Loucy (cell line): Measurements from ENCODE around the gene GPHN.

Experiments
- H2AFZ ChIP-seq: fragments of 200-600 bp; sonication (generic); 2 replicates; pipeline ENCODE4 v1.6.0; 2016; ENCODE audit warnings: antibody characterized with exemption, mild to moderate bottlenecking, low read length, moderate library complexity
- H3F3A ChIP-seq: fragments of 200-600 bp; 2 replicates; pipeline ENCODE4 v1.6.0; 2016; ENCODE audit warnings: antibody characterized with exemption, low read depth, mild to moderate bottlenecking
- H3K27me3 ChIP-seq: fragments of 200-600 bp; sonication (generic); 2 replicates; pipeline ENCODE4 v1.6.1; 2014; ENCODE audit warnings: low read length, mild to moderate bottlenecking; ENCODE audit not compliant: insufficient read depth, poor library complexity, severe bottlenecking
- H3K36me3 ChIP-seq: fragments of 200-600 bp; sonication (generic); 2 replicates; pipeline ENCODE4 v1.6.1; 2016; ENCODE audit warnings: low read length; ENCODE audit not compliant: insufficient read depth
- H3K4me1 ChIP-seq: fragments of 200-600 bp; sonication (generic); 2 replicates; pipeline ENCODE4 v1.5.1; 2014; ENCODE audit warnings: low read length, mild to moderate bottlenecking; ENCODE audit not compliant: insufficient read depth, poor library complexity, severe bottlenecking
- H3K4me2 ChIP-seq: fragments of 200-600 bp; sonication (generic); 2 replicates; pipeline ENCODE4 v1.6.0; 2014; ENCODE audit warnings: antibody characterized with exemption, low read length, low read depth, mild to moderate bottlenecking; ENCODE audit not compliant: poor library complexity, severe bottlenecking
- H3K4me3 ChIP-seq: fragments of 200-600 bp; sonication (generic); 2 replicates; pipeline ENCODE4 v1.5.1; 2014; ENCODE audit warnings: low read length, mild to moderate bottlenecking, mixed read lengths; ENCODE audit not compliant: poor library complexity, severe bottlenecking
- H3K79me2 ChIP-seq: fragments of 200-600 bp; sonication (generic); 2 replicates; pipeline ENCODE4 v1.6.1; 2014; ENCODE audit warnings: low read length; ENCODE audit not compliant: insufficient read depth
- H3K9ac ChIP-seq: fragments of 200-600 bp; sonication (generic); 2 replicates; pipeline ENCODE4 v1.6.0; 2014; ENCODE audit warnings: mild to moderate bottlenecking, low read depth, low read length, moderate library complexity; ENCODE audit not compliant: poor library complexity, severe bottlenecking
- H3K9me2 ChIP-seq: fragments of 200-600 bp; sonication (generic); replicated peaks from 2 replicates; pipeline ENCODE4 v1.6.1; 2016; ENCODE audit warnings: low read depth, low read length, mixed read lengths
- H3K9me3 ChIP-seq: fragments of 200-600 bp; sonication (generic); 2 replicates; pipeline ENCODE4 v1.6.1; 2014; ENCODE audit warnings: mild to moderate bottlenecking, antibody characterized with exemption, low read length, low read depth; ENCODE audit not compliant: insufficient read depth
- H4K20me1 ChIP-seq: fragments of 200-600 bp; sonication (generic); 2 replicates; pipeline ENCODE4 v1.6.0; 2014; ENCODE audit warnings: antibody characterized with exemption, low read length, mild to moderate bottlenecking; ENCODE audit not compliant: insufficient read depth, poor library complexity, severe bottlenecking
- EZH2phosphoT487 ChIP-seq: fragments of 200-600 bp; IDR thresholded peaks from 2 replicates; pipeline ENCODE4 v1.6.1; 2018; ENCODE audit warnings: antibody characterized with exemption, mild to moderate bottlenecking, moderate library complexity, borderline replicate concordance
- TF ChIP-seq, protein P1 (sequence below): fragments of 200-600 bp; sonication (generic); conservative IDR thresholded peaks from 2 replicates; pipeline ENCODE4 v1.5.1; 2014; ENCODE audit warnings: mild to moderate bottlenecking, antibody characterized with exemption, low read length

Gene GPHN

DNA sequence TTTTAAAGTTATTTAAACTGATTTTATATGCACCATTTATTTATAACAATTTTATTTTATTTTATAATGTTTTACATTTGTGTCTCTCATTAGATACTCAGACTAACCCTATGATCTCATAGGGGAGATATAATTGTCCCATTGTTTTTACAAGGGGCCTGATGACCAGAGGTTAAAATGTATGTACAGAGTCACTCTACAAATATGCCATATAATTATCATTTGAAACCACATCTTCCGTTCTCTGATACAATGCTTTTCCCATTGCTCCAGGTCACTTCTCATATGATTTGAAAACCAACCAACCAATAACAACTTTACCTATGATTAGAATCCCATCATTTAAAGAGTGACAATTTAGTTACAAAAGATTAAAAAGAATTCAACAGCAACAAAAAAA, 137.8 kb downstream of the GPHN start:
- Histone ChIP-seq H3K4me2 (no peak overlapping the region), H2AFZ (no peak overlapping the region), H3K36me3 (no peaks in the 10 kb centered on the region), H3K79me2 (no peaks in the 10 kb centered on the region), H3K9me3 (no peaks in the 10 kb centered on the region), H3K27me3 (no peaks in the 10 kb centered on the region), H3K9me2 (no peaks in the 10 kb centered on the region), H3K4me3 (no peak overlapping the region), H4K20me1 (no peaks in the 10 kb centered on the region), H3F3A (no peaks in the 10 kb centered on the region), H3K4me1 (peaks cover 13% of the 10 kb centered on the region), H3K9ac (no peak overlapping the region)
- TF ChIP-seq, protein P1, sequence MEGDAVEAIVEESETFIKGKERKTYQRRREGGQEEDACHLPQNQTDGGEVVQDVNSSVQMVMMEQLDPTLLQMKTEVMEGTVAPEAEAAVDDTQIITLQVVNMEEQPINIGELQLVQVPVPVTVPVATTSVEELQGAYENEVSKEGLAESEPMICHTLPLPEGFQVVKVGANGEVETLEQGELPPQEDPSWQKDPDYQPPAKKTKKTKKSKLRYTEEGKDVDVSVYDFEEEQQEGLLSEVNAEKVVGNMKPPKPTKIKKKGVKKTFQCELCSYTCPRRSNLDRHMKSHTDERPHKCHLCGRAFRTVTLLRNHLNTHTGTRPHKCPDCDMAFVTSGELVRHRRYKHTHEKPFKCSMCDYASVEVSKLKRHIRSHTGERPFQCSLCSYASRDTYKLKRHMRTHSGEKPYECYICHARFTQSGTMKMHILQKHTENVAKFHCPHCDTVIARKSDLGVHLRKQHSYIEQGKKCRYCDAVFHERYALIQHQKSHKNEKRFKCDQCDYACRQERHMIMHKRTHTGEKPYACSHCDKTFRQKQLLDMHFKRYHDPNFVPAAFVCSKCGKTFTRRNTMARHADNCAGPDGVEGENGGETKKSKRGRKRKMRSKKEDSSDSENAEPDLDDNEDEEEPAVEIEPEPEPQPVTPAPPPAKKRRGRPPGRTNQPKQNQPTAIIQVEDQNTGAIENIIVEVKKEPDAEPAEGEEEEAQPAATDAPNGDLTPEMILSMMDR = no peak
- TF ChIP-seq EZH2phosphoT487 = no peak

GRCh38 chr14:66649498-66649897, 141.6 kb downstream of the GPHN start:
- no peaks in the 10 kb centered on the region for H3K36me3 ChIP-seq

GRCh38 chr14:66650491-66650911, 142.6 kb downstream of the GPHN start:
- Histone ChIP-seq H3K9ac (no peak overlapping the region), H3K4me1 (peaks cover 18% of the 10 kb centered on the region), H3K9me3 (no peaks in the 10 kb centered on the region)

More at GRCh38 chr14:66649498-66649897, 141.6 kb downstream of the GPHN start:
- no peaks in the 10 kb centered on the region for H4K20me1 ChIP-seq
- H3K4me2 ChIP-seq = no peak overlapping the region
- no peaks in the 10 kb centered on the region for H3K79me2 ChIP-seq
- no peak overlapping the region for H3K4me3 ChIP-seq
- no peaks in the 10 kb centered on the region for H3F3A ChIP-seq
- H3K9me3 ChIP-seq = no peaks in the 10 kb centered on the region
- H2AFZ ChIP-seq = no peak overlapping the region
- TF ChIP-seq, protein P1 = no peak
- TF ChIP-seq EZH2phosphoT487 = no peak
- H3K4me1 ChIP-seq = peaks cover 18% of the 10 kb centered on the region
- H3K9ac ChIP-seq = no peak overlapping the region
- no peaks in the 10 kb centered on the region for H3K9me2 ChIP-seq
- H3K27me3 ChIP-seq = no peaks in the 10 kb centered on the region

More at GRCh38 chr14:66650491-66650911, 142.6 kb downstream of the GPHN start:
- no peaks in the 10 kb centered on the region for H3F3A ChIP-seq
- H3K9me2 ChIP-seq = no peaks in the 10 kb centered on the region
- no peaks in the 10 kb centered on the region for H3K27me3 ChIP-seq
- no peak overlapping the region for H2AFZ ChIP-seq
- H3K4me2 ChIP-seq = peak overlapping the region; percentile 0
- no peaks in the 10 kb centered on the region for H4K20me1 ChIP-seq
- no peaks in the 10 kb centered on the region for H3K36me3 ChIP-seq
- no peak overlapping the region for H3K4me3 ChIP-seq
- H3K79me2 ChIP-seq = no peaks in the 10 kb centered on the region
- TF ChIP-seq, protein P1 = no peak
- TF ChIP-seq EZH2phosphoT487 = no peak
